H9 (cell line): ENCODE results near the gene FGF6. TPM values are rescaled to one million over a fixed set of nuclear protein-coding genes. Genes with fewer than 3 reads are reported as not detected.

Experiments used
- DNase-seq: peaks from one replicate; pipeline ENCODE4 v3.0.0-alpha.2; 2017
- H2AFZ ChIP-seq: one replicate; pipeline ENCODE4 v1.6.1; 2013; ENCODE audit warnings: mild to moderate bottlenecking, low read length, control low read depth, moderate library complexity
- H2AK5ac ChIP-seq: 2 replicates; pipeline ENCODE4 v1.6.1; 2013; ENCODE audit warnings: low read length, control low read depth, mixed read lengths; ENCODE audit not compliant: insufficient read length
- H2BK120ac ChIP-seq: one replicate; pipeline ENCODE4 v1.6.1; 2013; ENCODE audit warnings: low read depth, mild to moderate bottlenecking, low read length, control low read depth, inconsistent platforms; ENCODE audit not compliant: poor library complexity, severe bottlenecking
- H2BK12ac ChIP-seq: 2 replicates; pipeline ENCODE4 v1.6.1; 2013; ENCODE audit warnings: low read length, control low read depth, mixed read lengths, low read depth; ENCODE audit not compliant: insufficient read length
- H2BK15ac ChIP-seq: 2 replicates; pipeline ENCODE4 v1.6.1; 2013; ENCODE audit warnings: low read depth, low read length, control low read depth
- H2BK20ac ChIP-seq: one replicate; pipeline ENCODE4 v1.6.1; 2013; ENCODE audit warnings: low read depth, mild to moderate bottlenecking, low read length, control low read depth, inconsistent platforms; ENCODE audit not compliant: poor library complexity, severe bottlenecking
- H2BK5ac ChIP-seq: 2 replicates; pipeline ENCODE4 v1.6.1; 2013; ENCODE audit warnings: low read length, control low read depth, mixed read lengths; ENCODE audit not compliant: insufficient read length
- H3K14ac ChIP-seq: 2 replicates; pipeline ENCODE4 v1.6.1; 2013; ENCODE audit warnings: low read length, control low read depth; ENCODE audit not compliant: insufficient read depth
- H3K18ac ChIP-seq: 2 replicates; pipeline ENCODE4 v1.6.1; 2013; ENCODE audit warnings: low read depth, mild to moderate bottlenecking, mixed read lengths, low read length, control low read depth; ENCODE audit not compliant: insufficient read length
- H3K23ac ChIP-seq: 2 replicates; pipeline ENCODE4 v1.6.1; 2013; ENCODE audit warnings: low read length, control low read depth, mixed read lengths, low read depth; ENCODE audit not compliant: insufficient read length
- H3K23me2 ChIP-seq: 2 replicates; pipeline ENCODE4 v1.6.1; 2013; ENCODE audit warnings: low read depth, mild to moderate bottlenecking, mixed read lengths, low read length, control low read depth; ENCODE audit not compliant: insufficient read length, poor library complexity, severe bottlenecking
- H3K27ac ChIP-seq: 2 replicates; pipeline ENCODE4 v1.5.1; 2013; ENCODE audit warnings: low read length, control low read depth, mixed read lengths, low read depth; ENCODE audit not compliant: insufficient read length
- H3K27me3 ChIP-seq: 2 replicates; pipeline ENCODE4 v1.6.1; 2013; ENCODE audit warnings: low read length, control low read depth, inconsistent platforms; ENCODE audit not compliant: insufficient read depth
- H3K4ac ChIP-seq: 2 replicates; pipeline ENCODE4 v1.6.1; 2013; ENCODE audit warnings: low read depth, mild to moderate bottlenecking, control low read depth, inconsistent platforms, low read length, moderate library complexity
- H3K4me1 ChIP-seq: 2 replicates; pipeline ENCODE4 v1.6.1; 2013; ENCODE audit warnings: low read length, control low read depth, inconsistent platforms; ENCODE audit not compliant: insufficient read depth
- H3K4me2 ChIP-seq: 2 replicates; pipeline ENCODE4 v1.6.1; 2013; ENCODE audit warnings: low read length, control low read depth, mixed read lengths; ENCODE audit not compliant: insufficient read length, insufficient read depth
- H3K56ac ChIP-seq: 2 replicates; pipeline ENCODE4 v1.6.1; 2013; ENCODE audit warnings: low read depth, mild to moderate bottlenecking, mixed read lengths, low read length, control low read depth; ENCODE audit not compliant: insufficient read length
- H3K79me1 ChIP-seq: 2 replicates; pipeline ENCODE4 v1.6.1; 2013; ENCODE audit warnings: low read depth, mild to moderate bottlenecking, moderate library complexity, low read length, control low read depth, inconsistent platforms; ENCODE audit not compliant: insufficient read depth, poor library complexity, severe bottlenecking
- H3K79me2 ChIP-seq: 2 replicates; pipeline ENCODE4 v1.6.1; 2013; ENCODE audit warnings: low read length, control low read depth, inconsistent platforms; ENCODE audit not compliant: insufficient read depth
- H3K9ac ChIP-seq: 2 replicates; pipeline ENCODE4 v1.6.1; 2013; ENCODE audit warnings: low read length, control low read depth, mixed read lengths; ENCODE audit not compliant: insufficient read length; ENCODE audit errors: extremely low read depth
- H3K9me3 ChIP-seq: one replicate; pipeline ENCODE4 v1.6.1; 2013; ENCODE audit warnings: low read depth, low read length, inconsistent platforms; ENCODE audit not compliant: control insufficient read depth
- H3T11ph ChIP-seq: one replicate; pipeline ENCODE4 v1.6.1; 2013; ENCODE audit warnings: mild to moderate bottlenecking, low read length, control low read depth, inconsistent platforms
- H4K20me1 ChIP-seq: one replicate; pipeline ENCODE4 v1.6.1; 2013; ENCODE audit not compliant: control insufficient read depth, insufficient read length, insufficient read depth
- H4K5ac ChIP-seq: 2 replicates; pipeline ENCODE4 v1.6.1; 2013; ENCODE audit warnings: low read depth, mild to moderate bottlenecking, mixed read lengths, low read length, control low read depth; ENCODE audit not compliant: insufficient read length
- H4K8ac ChIP-seq: replicated peaks from 2 replicates; pipeline ENCODE4 v1.6.1; 2013; ENCODE audit warnings: low read length, control low read depth, mixed read lengths, low read depth; ENCODE audit not compliant: insufficient read length
- H4K91ac ChIP-seq: 2 replicates; pipeline ENCODE4 v1.6.1; 2013; ENCODE audit warnings: low read depth, mild to moderate bottlenecking, moderate library complexity, mixed read lengths, low read length, control low read depth; ENCODE audit not compliant: insufficient read length
- H3K27ac Mint-ChIP-seq, 3 experiments: 2 replicates in 2 of 3; 3 replicates in 1 of 3; pipeline ENCODE4 v1.8.0; 2020 to 2021; ENCODE audit warnings: mixed read lengths in 3 of 3, mild to moderate bottlenecking in 1 of 3, moderate library complexity in 1 of 3
- H3K27me3 Mint-ChIP-seq: 2 replicates; pipeline ENCODE4 v1.8.0; 2021; ENCODE audit warnings: low read depth, mild to moderate bottlenecking, moderate library complexity, mixed read lengths
- H3K36me3 Mint-ChIP-seq, 3 experiments: 2 replicates in 2 of 3; 3 replicates in 1 of 3; pipeline ENCODE4 v1.8.0; 2020 to 2021; ENCODE audit warnings: low read depth in 3 of 3, mixed read lengths in 3 of 3; ENCODE audit not compliant: insufficient read depth in 1 of 3
- H3K4me1 Mint-ChIP-seq, 2 experiments: 2 replicates each; pipeline ENCODE4 v1.8.0; 2020; ENCODE audit warnings: mixed read lengths in 2 of 2
- H3K4me3 Mint-ChIP-seq, 2 experiments: 2 replicates in 1 of 2; 3 replicates in 1 of 2; pipeline ENCODE4 v1.8.0; 2020 to 2021; ENCODE audit warnings: mild to moderate bottlenecking in 2 of 2, mixed read lengths in 2 of 2, moderate library complexity in 1 of 2
- H3K9me3 Mint-ChIP-seq, 2 experiments: 2 replicates in 1 of 2; 3 replicates in 1 of 2; pipeline ENCODE4 v1.8.0; 2020; ENCODE audit warnings: mild to moderate bottlenecking in 2 of 2, mixed read lengths in 2 of 2, moderate library complexity in 1 of 2
- CTCF ChIP-seq: fragments of 200-600 bp; sonication (generic); conservative IDR thresholded peaks from 3 replicates; pipeline ENCODE4 v1.8.0; 2021; ENCODE audit warnings: antibody characterized with exemption, mild to moderate bottlenecking
- WGBS: extraction: QIAGEN DNeasy Blood & Tissue Kit; methylation state at CpG from one replicate; pipeline ENCODE4 v1.1.7; 2013; ENCODE audit warnings: missing lambda C conversion rate, low lambda C conversion rate, mixed read lengths; ENCODE audit not compliant: insufficient read length; ENCODE audit errors: extremely low coverage; 5-methylcytosine and 5-hydroxymethylcytosine counted together
- total RNA-seq: library from RNA; stranded (reverse); gene quantifications from 2 replicates; pipeline ENCODE4 v1.2.1, GENCODE V29; 2021

FGF6 gene
- total RNA-seq, 1 experiment from 2014 or later = not detected

GRCh38 chr12:4431436-4431835 is 14.2 kb downstream of the FGF6 start:
- Histone ChIP-seq H3K4ac (no peak overlapping the region), H2BK15ac (no peak overlapping the region), H3K9ac (no peak overlapping the region), H3K56ac (no peak overlapping the region), H4K8ac (no peak overlapping the region), H3K23ac (no peak overlapping the region), H3K79me1 (no peaks in the 10 kb centered on the region), H3K4me2 (no peak overlapping the region), H2AK5ac (no peak overlapping the region), H2BK5ac (no peak overlapping the region), H2BK120ac (no peak overlapping the region), H2AFZ (no peak overlapping the region), H4K91ac (no peak overlapping the region), H3T11ph (no peak overlapping the region), H2BK12ac (no peak overlapping the region), H4K5ac (no peak overlapping the region), H3K14ac (no peak overlapping the region), H3K27ac (no peak overlapping the region), H2BK20ac (no peak overlapping the region), H3K23me2 (no peaks in the 10 kb centered on the region), H4K20me1 (no peaks in the 10 kb centered on the region), H3K18ac (no peak overlapping the region), H3K27me3 (no peaks in the 10 kb centered on the region), H3K4me1 (no peaks in the 10 kb centered on the region), H3K9me3 (no peaks in the 10 kb centered on the region), H3K79me2 (no peaks in the 10 kb centered on the region)
- H3K27me3 Mint-ChIP-seq = peaks cover 13% of the 10 kb centered on the region
- no CpG with 5 or more reads among the region's 4 CpGs for WGBS
- H3K4me3 Mint-ChIP-seq = no peak overlapping the region
- no peak overlapping the region for H3K27ac Mint-ChIP-seq
- TF ChIP-seq CTCF = no peak
- peak; percentile 24 for DNase-seq
- no peaks in the 10 kb centered on the region for H3K9me3 Mint-ChIP-seq
- H3K4me1 Mint-ChIP-seq = peaks cover 4 to 9% of the 10 kb centered on the region in 2 experiments
- no peaks in the 10 kb centered on the region for H3K36me3 Mint-ChIP-seq
